K562 (cell line): ENCODE results near the gene PDF. TPM values are rescaled to one million over a fixed set of nuclear protein-coding genes. Genes with fewer than 3 reads are reported as not detected.

Experiments
- ESRRA ChIP-seq: fragments of 450-650 bp; IDR thresholded peaks from 2 replicates; pipeline ENCODE4 v1.6.1; 2014; ENCODE audit warnings: low read depth, mild to moderate bottlenecking, moderate library complexity, borderline replicate concordance
- IRF2 ChIP-seq: sonication (generic); formaldehyde crosslinking; IDR thresholded peaks from 2 replicates; pipeline ENCODE4 v1.8.1; 2022; ENCODE audit warnings: mild to moderate bottlenecking, missing genetic modification reagents
- MYNN ChIP-seq, 2 experiments: sonication (generic); formaldehyde crosslinking in 1 of 2; IDR thresholded peaks; 2 replicates each; pipeline versions ENCODE4 v1.5.0 to v1.6.1; 2016 to 2020; ENCODE audit warnings: antibody characterized with exemption in 1 of 2, missing genetic modification reagents in 1 of 2
- REST ChIP-seq, 2 experiments: fragments of 450-650 bp; formaldehyde crosslinking in 1 of 2; IDR thresholded peaks; 2 replicates each; pipeline versions ENCODE4 v1.4.0 to v1.6.1; 2014 to 2020; ENCODE audit warnings: mild to moderate bottlenecking in 2 of 2, borderline replicate concordance in 1 of 2, low read depth in 1 of 2
- SMAD3 ChIP-seq: fragments of 450-650 bp; formaldehyde crosslinking; conservative IDR thresholded peaks from 2 replicates; pipeline ENCODE4 v1.4.0; 2020; ENCODE audit warnings: mild to moderate bottlenecking
- SNIP1 ChIP-seq: fragments of 450-650 bp; IDR thresholded peaks from 2 replicates; pipeline ENCODE4 v1.7.1; 2017; ENCODE audit warnings: low read depth, mild to moderate bottlenecking
- SRF ChIP-seq, 2 experiments: fragments of 250-450, 450-650 bp in 1 of 2; sonication (Bioruptor Pico) in 1 of 2; sonication (generic) in 1 of 2; formaldehyde crosslinking; IDR thresholded peaks; 2 replicates each; pipeline versions ENCODE4 v1.5.0 to v1.5.1; 2020 to 2022; ENCODE audit warnings: mild to moderate bottlenecking in 1 of 2, missing genetic modification reagents in 1 of 2
- THAP12 ChIP-seq: fragments of 250-450 bp; sonication (Bioruptor Pico); IDR thresholded peaks from 2 replicates; pipeline ENCODE4 v1.9.0; 2021; ENCODE audit warnings: mild to moderate bottlenecking, inconsistent platforms
- TOE1 ChIP-seq, 2 experiments: fragments of 450-650 bp in 1 of 2; sonication (generic) in 1 of 2; formaldehyde crosslinking in 1 of 2; IDR thresholded peaks; 2 replicates each; pipeline versions ENCODE4 v1.7.1 to v1.8.0; 2016 to 2022; ENCODE audit warnings: borderline replicate concordance in 2 of 2, mild to moderate bottlenecking in 2 of 2, antibody characterized with exemption in 1 of 2, inconsistent platforms in 1 of 2, low read depth in 1 of 2, missing genetic modification reagents in 1 of 2, moderate library complexity in 1 of 2
- XRCC5 ChIP-seq: fragments of 200-400 bp; formaldehyde crosslinking; IDR thresholded peaks from 2 replicates; pipeline ENCODE4 v1.6.1; 2017; ENCODE audit warnings: low read depth, mild to moderate bottlenecking, low read length
- ZC3H11A ChIP-seq: IDR thresholded peaks from 2 replicates; pipeline ENCODE4 v1.6.1; 2012; ENCODE audit warnings: low read depth, low read length, improper control_type of control experiment
- ZNF785 ChIP-seq: fragments of 250-450 bp; sonication (Bioruptor Pico); IDR thresholded peaks from 2 replicates; pipeline ENCODE4 v1.4.0; 2020; ENCODE audit warnings: mild to moderate bottlenecking
- polyA plus RNA-seq, 8 experiments: library from polyadenylated mRNA; depleted of rRNA in 4 of 8; stranded (reverse) in 5 of 8; unstranded in 3 of 8; fragments of >200 nt; fragmentation: Nextera tagmentation in 2 of 8; fragmentation: Illumina TruSeq in 1 of 8; extraction: Ambion mirVana in 2 of 8; extraction: Trizol in 1 of 8; gene quantifications; 2 replicates each; pipeline versions ENCODE4 v1.2.1 to v1.2.3, GENCODE V29; 2011 to 2014; ENCODE audit warnings: inconsistent platforms in 1 of 8, missing spikeins in 1 of 8
- total RNA-seq, 7 experiments: library from RNA; depleted of rRNA in 6 of 7; stranded (reverse); fragments of >200 nt in 6 of 7; fragmentation: Illumina TruSeq in 2 of 7; extraction: Trizol in 2 of 7; gene quantifications; 2 replicates each; pipeline versions ENCODE4 v1.2.1 to v1.2.3, GENCODE V29; 2011 to 2021; ENCODE audit warnings: low replicate concordance in 1 of 7
- TF ChIP-seq, protein P1 (sequence below): fragments of 200-800 bp; sonication (Bioruptor generic); IDR thresholded peaks from 2 replicates; pipeline ENCODE4 v1.6.1; 2017; ENCODE audit warnings: missing genetic modification characterization, missing compliant biosample characterization

Gene PDF
- total and polyA plus RNA-seq, 9 of the 15 experiments (the other 6 are each of a cell fraction or from before 2014, with no cell fraction given): 0.15 to 72.4 (median 5.6) TPM

GRCh38 chr16:69339289-69340094 lies 9.1 kb upstream of the PDF start, which contains the start of the genes COG8 and NIP7 (continued):
- TF ChIP-seq REST (IDR thresholded peaks at IDR 0.05; ENCODE audit: borderline replicate concordance) (no peak; the same call in 1 of the 2 replicates), REST (CRISPR knock-in tag; IDR thresholded peaks at IDR 0.05; ENCODE audit: low read depth) (0 out of 2 replicates have a peak, but pooled peaks have one; percentile 14), TOE1 (IDR thresholded peaks at IDR 0.05; ENCODE audit: borderline replicate concordance) (peak; percentile 78), TOE1 (CRISPR knock-in tag; IDR thresholded peaks at IDR 0.05; ENCODE audit: borderline replicate concordance, low read depth) (peak; percentile 86; the same call in 1 of the 2 replicates), SMAD3 (no peak), XRCC5 (peak; percentile 76; the same call in 1 of the 2 replicates), ZNF785 (CRISPR knock-in tag) (no peak), ESRRA (peak; percentile 82; the same call in 1 of the 2 replicates), SNIP1 (peak; percentile 97), THAP12 (peak; percentile 80; the same call in 1 of the 2 replicates), MYNN (IDR thresholded peaks at IDR 0.05) (no peak), MYNN (CRISPR knock-in tag; IDR thresholded peaks at IDR 0.05) (no peak), SRF (CRISPR knock-in tag; IDR thresholded peaks at IDR 0.05) (peak in 1 of 2 experiments; percentile 41; a peak in 2 of 4 replicates), ZC3H11A (peak; percentile 17; the same call in 1 of the 2 replicates), IRF2 (CRISPR knock-in tag) (no peak)
- TF ChIP-seq, protein P1, sequence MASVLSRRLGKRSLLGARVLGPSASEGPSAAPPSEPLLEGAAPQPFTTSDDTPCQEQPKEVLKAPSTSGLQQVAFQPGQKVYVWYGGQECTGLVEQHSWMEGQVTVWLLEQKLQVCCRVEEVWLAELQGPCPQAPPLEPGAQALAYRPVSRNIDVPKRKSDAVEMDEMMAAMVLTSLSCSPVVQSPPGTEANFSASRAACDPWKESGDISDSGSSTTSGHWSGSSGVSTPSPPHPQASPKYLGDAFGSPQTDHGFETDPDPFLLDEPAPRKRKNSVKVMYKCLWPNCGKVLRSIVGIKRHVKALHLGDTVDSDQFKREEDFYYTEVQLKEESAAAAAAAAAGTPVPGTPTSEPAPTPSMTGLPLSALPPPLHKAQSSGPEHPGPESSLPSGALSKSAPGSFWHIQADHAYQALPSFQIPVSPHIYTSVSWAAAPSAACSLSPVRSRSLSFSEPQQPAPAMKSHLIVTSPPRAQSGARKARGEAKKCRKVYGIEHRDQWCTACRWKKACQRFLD (CRISPR knock-in tag): no peak
